Activated T-cell treated with anti-CD3 and anti-CD28 coated beads for 48 hours (primary cell): ENCODE data around the gene HES5.

Source experiments
- DNase-seq: peaks from one replicate; pipeline ENCODE4 v3.0.0-alpha.2; 2020; ENCODE audit warnings: low read depth

Gene HES5

DNA sequence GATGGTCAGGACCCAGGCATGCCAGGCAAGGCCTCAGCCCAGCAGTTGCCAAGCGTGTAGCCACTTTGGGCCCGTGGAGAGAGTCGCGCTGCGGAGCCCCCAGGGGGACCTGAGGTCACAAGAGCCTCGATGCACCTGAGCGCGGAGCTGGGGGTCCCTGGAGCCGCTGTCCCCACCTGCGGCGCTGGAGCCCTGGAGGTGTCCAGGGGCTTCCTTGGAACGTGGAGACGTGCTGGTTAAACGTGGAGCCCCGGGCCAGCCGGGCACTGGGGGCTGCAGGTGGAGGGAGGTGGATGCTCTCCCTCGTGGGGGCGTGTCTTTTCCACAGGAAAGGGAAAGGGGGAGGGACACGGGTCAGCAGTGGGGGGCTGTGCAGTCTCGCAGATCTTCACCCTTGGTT is 50.9 kb downstream of the HES5 start:
- no peak for DNase-seq
